Lower leg skin (tissue), 4 donors: Measurements from ENCODE around the gene EXOC6B. TPM values are rescaled to one million over a fixed set of nuclear protein-coding genes. Genes with fewer than 3 reads are reported as not detected.

Source experiments
- DNase-seq, 2 donors: peaks; one replicate each; pipeline ENCODE4 v3.0.0-alpha.2; 2019; ENCODE audit warnings: low spot score in 2 of 2
- H3K4me3 ChIP-seq: fragments of 200-600 bp; sonication (generic); 2 replicates; pipeline ENCODE4 v1.5.1; 2017; ENCODE audit warnings: mild to moderate bottlenecking, low read depth; ENCODE audit not compliant: poor library complexity, severe bottlenecking
- CTCF ChIP-seq, 3 donors: fragments of 450-650 bp; IDR thresholded peaks; one replicate each; pipeline ENCODE4 v1.5.1; 2016; ENCODE audit warnings: antibody characterized with exemption in 3 of 3, mild to moderate bottlenecking in 3 of 3, moderate library complexity in 2 of 3
- POLR2A ChIP-seq, 2 donors: fragments of 450-650 bp; IDR thresholded peaks; one replicate each; pipeline ENCODE4 v1.6.1; 2016 to 2017; ENCODE audit warnings: antibody characterized with exemption in 2 of 2, mild to moderate bottlenecking in 1 of 2, moderate library complexity in 1 of 2
- WGBS, 2 donors: methylation state at CpG; one replicate each; pipeline ENCODE4 v1.1.5; 2018; 5-methylcytosine and 5-hydroxymethylcytosine counted together
- intact Hi-C: fragments of 100-400 bp; cut with DNase I; formaldehyde crosslinking; loops from one replicate; pipeline ENCODE4 v1.15.0; 2023; ENCODE audit warnings: low total_unique reads
- total RNA-seq, 4 donors: library from RNA; depleted of rRNA; stranded (reverse); fragments of >200 nt; gene quantifications; one replicate each; pipeline ENCODE4 v1.1.0, GENCODE V29; 2016

EXOC6B gene
- total RNA-seq, 4 donors from 2014 or later = 85.8 to 164 (median 103) TPM

GRCh38 chr2:72165792-72166191 lies 660.0 kb downstream of the EXOC6B start:
- no peak overlapping the region for H3K4me3 ChIP-seq
- no peak for DNase-seq
- intact Hi-C loops = no loop called here
- TF ChIP-seq CTCF (IDR thresholded peaks at IDR 0.05) = no peak
- no peak for TF ChIP-seq POLR2A (IDR thresholded peaks at IDR 0.05)
- 61 to 69% methylated on average over 3 of the region's 3 CpGs for WGBS, 2 donors

- H3K4me3 ChIP-seq = no peak overlapping the region
- intact Hi-C loops = no loop called here
These were observed 663.3 kb downstream of the EXOC6B start for GRCh38 chr2:72162574-72162973.

GRCh38 chr2:72159211-72159993 lies 666.4 kb downstream of the EXOC6B start:
- H3K4me3 ChIP-seq = no peak overlapping the region
- intact Hi-C loops = loop anchor here (10.0 kb wide), 1 partner anchor 355 kb away; no protein-coding TSS in a partner anchor
- TF ChIP-seq CTCF (IDR thresholded peaks at IDR 0.05) (no peak), POLR2A (IDR thresholded peaks at IDR 0.05) (no peak)
- DNase-seq = peak in 1 of 2 donors; percentile 48
- 86 to 87% methylated on average over 12 of the region's 12 CpGs for WGBS, 2 donors

More at GRCh38 chr2:72162574-72162973, 663.3 kb downstream of the EXOC6B start:
- DNase-seq = no peak
- WGBS, 2 donors = 93 to 95% methylated on average over 5 of the region's 5 CpGs
- TF ChIP-seq CTCF (IDR thresholded peaks at IDR 0.05) (no peak), POLR2A (IDR thresholded peaks at IDR 0.05) (no peak)

- no peak overlapping the region for H3K4me3 ChIP-seq
- intact Hi-C loops = loop anchor here (10.0 kb wide), 1 partner anchor 353 kb away; no protein-coding TSS in a partner anchor
- DNase-seq = peak in 1 of 2 donors; percentile 64
- WGBS, 2 donors = 79 to 86% methylated on average over 8 of the region's 8 CpGs
- TF ChIP-seq POLR2A (IDR thresholded peaks at IDR 0.05) = no peak
- TF ChIP-seq CTCF (IDR thresholded peaks at IDR 0.05) = no peak
These were observed 667.7 kb downstream of the EXOC6B start for GRCh38 chr2:72157871-72158771.

GRCh38 chr2:72156872-72157271 lies 669.0 kb downstream of the EXOC6B start:
- peak in 1 of 2 donors; percentile 61 for DNase-seq
- intact Hi-C loops = loop anchor here (10.0 kb wide), 1 partner anchor 352 kb away; no protein-coding TSS in a partner anchor
- no peak overlapping the region for H3K4me3 ChIP-seq
- TF ChIP-seq POLR2A (IDR thresholded peaks at IDR 0.05) (no peak), CTCF (IDR thresholded peaks at IDR 0.05) (no peak)
- 75 to 79% methylated on average over 2 of the region's 2 CpGs for WGBS, 2 donors
